Mesenchymal stem cell (in vitro differentiated cells and primary cell): ENCODE results near the gene EPOP.

ENCODE experiments used
- DNase-seq: peaks from one replicate; pipeline ENCODE4 v3.0.0-alpha.2; 2013
- H2AFZ ChIP-seq: one replicate; pipeline ENCODE4 v1.6.1; 2013; ENCODE audit warnings: low read depth, mild to moderate bottlenecking, control low read depth, inconsistent platforms, low read length, moderate library complexity
- H2AK5ac ChIP-seq: 2 replicates; pipeline ENCODE4 v1.6.1; 2013; ENCODE audit warnings: low read length, moderate library complexity, mild to moderate bottlenecking, inconsistent platforms; ENCODE audit not compliant: severe bottlenecking
- H2BK120ac ChIP-seq: one replicate; pipeline ENCODE4 v1.6.1; 2013; ENCODE audit warnings: low read depth, mild to moderate bottlenecking, inconsistent platforms, low read length, moderate library complexity
- H2BK12ac ChIP-seq, 2 experiments: one replicate each; pipeline ENCODE4 v1.6.1; 2013; ENCODE audit warnings: inconsistent platforms in 2 of 2, low read length in 2 of 2, mild to moderate bottlenecking in 2 of 2, moderate library complexity in 2 of 2, control low read depth in 1 of 2
- H2BK15ac ChIP-seq: one replicate; pipeline ENCODE4 v1.6.1; 2013; ENCODE audit warnings: mild to moderate bottlenecking, low read depth, inconsistent platforms; ENCODE audit not compliant: poor library complexity, severe bottlenecking
- H2BK5ac ChIP-seq: 2 replicates; pipeline ENCODE4 v1.6.1; 2013; ENCODE audit warnings: low read depth, mild to moderate bottlenecking, low read length, control low read depth, inconsistent platforms; ENCODE audit not compliant: poor library complexity, severe bottlenecking
- H3K14ac ChIP-seq, 2 experiments: one replicate each; pipeline ENCODE4 v1.6.1; 2013; ENCODE audit warnings: inconsistent platforms in 2 of 2, low read length in 2 of 2, control low read depth in 1 of 2, mild to moderate bottlenecking in 1 of 2, moderate library complexity in 1 of 2
- H3K18ac ChIP-seq, 2 experiments: one replicate each; pipeline ENCODE4 v1.6.1; 2013; ENCODE audit warnings: inconsistent platforms in 2 of 2, low read length in 2 of 2, control low read depth in 1 of 2, low read depth in 1 of 2, mild to moderate bottlenecking in 1 of 2
- H3K23ac ChIP-seq, 2 experiments: one replicate each; pipeline ENCODE4 v1.6.1; 2013; ENCODE audit warnings: inconsistent platforms in 2 of 2, low read length in 2 of 2, mild to moderate bottlenecking in 2 of 2, moderate library complexity in 2 of 2, control low read depth in 1 of 2
- H3K27ac ChIP-seq: 2 replicates; pipeline ENCODE4 v1.5.1; 2013; ENCODE audit warnings: mild to moderate bottlenecking, moderate library complexity, low read length, control low read depth, inconsistent platforms; ENCODE audit not compliant: poor library complexity, severe bottlenecking
- H3K27me3 ChIP-seq, 2 experiments: 2 replicates each; pipeline versions ENCODE4 v1.6.1 to v1.7.0; 2013; ENCODE audit warnings: low read length in 2 of 2, mild to moderate bottlenecking in 2 of 2, moderate library complexity in 2 of 2, control low read depth in 1 of 2, inconsistent platforms in 1 of 2; ENCODE audit not compliant: control insufficient read depth in 1 of 2, insufficient read depth in 1 of 2
- H3K36me3 ChIP-seq, 2 experiments: 2 replicates each; pipeline versions ENCODE4 v1.6.1 to v1.7.0; 2013; ENCODE audit warnings: low read length in 2 of 2, control low read depth in 1 of 2, inconsistent platforms in 1 of 2, low read depth in 1 of 2, mild to moderate bottlenecking in 1 of 2; ENCODE audit not compliant: insufficient read depth in 2 of 2, control insufficient read depth in 1 of 2
- H3K4ac ChIP-seq, 2 experiments: one replicate each; pipeline ENCODE4 v1.6.1; 2013; ENCODE audit warnings: inconsistent platforms in 2 of 2, low read length in 2 of 2, mild to moderate bottlenecking in 2 of 2, moderate library complexity in 2 of 2, control low read depth in 1 of 2, low read depth in 1 of 2
- H3K4me1 ChIP-seq: 2 replicates; pipeline ENCODE4 v1.6.1; 2013; ENCODE audit warnings: low read depth, low read length, control low read depth; ENCODE audit not compliant: control insufficient read depth, insufficient read depth
- H3K4me2 ChIP-seq: 2 replicates; pipeline ENCODE4 v1.6.1; 2013; ENCODE audit warnings: low read length, mild to moderate bottlenecking, inconsistent platforms; ENCODE audit not compliant: poor library complexity, severe bottlenecking
- H3K4me3 ChIP-seq, 2 experiments: 2 replicates each; pipeline versions ENCODE4 v1.5.1 to v1.7.0; 2013; ENCODE audit warnings: low read length in 2 of 2, mild to moderate bottlenecking in 2 of 2, control low read depth in 1 of 2, low read depth in 1 of 2; ENCODE audit not compliant: insufficient read depth in 1 of 2
- H3K79me1 ChIP-seq: replicated peaks from 2 replicates; pipeline ENCODE4 v1.6.1; 2013; ENCODE audit warnings: mild to moderate bottlenecking, control low read depth, low read length, inconsistent platforms; ENCODE audit not compliant: poor library complexity, severe bottlenecking
- H3K9ac ChIP-seq: 2 replicates; pipeline ENCODE4 v1.7.0; 2013; ENCODE audit warnings: mild to moderate bottlenecking, low read length, moderate library complexity
- H3K9me3 ChIP-seq: 2 replicates; pipeline ENCODE4 v1.7.0; 2013; ENCODE audit warnings: mild to moderate bottlenecking, low read length; ENCODE audit not compliant: control insufficient read depth
- H4K8ac ChIP-seq: one replicate; pipeline ENCODE4 v1.6.1; 2013; ENCODE audit warnings: inconsistent platforms, mild to moderate bottlenecking, low read length, moderate library complexity
- H4K91ac ChIP-seq: one replicate; pipeline ENCODE4 v1.6.1; 2013; ENCODE audit warnings: mild to moderate bottlenecking, low read length, inconsistent platforms
- WGBS: methylation state at CpG from one replicate; pipeline ENCODE4 v1.1.7; 2013; ENCODE audit warnings: mixed read lengths; 5-methylcytosine and 5-hydroxymethylcytosine counted together

The EPOP gene

GRCh38 chr17:38667099-38667786 is 7.5 kb downstream of the EPOP start:
- no peak overlapping the region for H2BK15ac ChIP-seq
- H3K4me1 ChIP-seq: peaks cover 4% of the 10 kb centered on the region
- H2AK5ac ChIP-seq: no peak overlapping the region
- no peak overlapping the region for H2BK12ac ChIP-seq
- no peaks in the 10 kb centered on the region for H3K79me1 ChIP-seq
- peak; percentile 75 for DNase-seq
- H3K14ac ChIP-seq: no peak overlapping the region
- H3K27ac ChIP-seq: no peak overlapping the region
- H3K9ac ChIP-seq: no peak overlapping the region
- H3K9me3 ChIP-seq: no peaks in the 10 kb centered on the region
- no peak overlapping the region for H2BK120ac ChIP-seq
- 24% methylated on average over 5 of the region's 7 CpGs for WGBS
- no peaks in the 10 kb centered on the region for H3K36me3 ChIP-seq
- H2BK5ac ChIP-seq: no peak overlapping the region
- no peak overlapping the region for H3K4me3 ChIP-seq
- H4K8ac ChIP-seq: no peak overlapping the region
- H4K91ac ChIP-seq: no peak overlapping the region
- H3K4me2 ChIP-seq: no peak overlapping the region
- H2AFZ ChIP-seq: no peak overlapping the region
- H3K4ac ChIP-seq: no peak overlapping the region
- no peak overlapping the region for H3K18ac ChIP-seq
- no peak overlapping the region for H3K23ac ChIP-seq
- peaks cover 46 to 59% of the 10 kb centered on the region in 2 experiments for H3K27me3 ChIP-seq

DNA sequence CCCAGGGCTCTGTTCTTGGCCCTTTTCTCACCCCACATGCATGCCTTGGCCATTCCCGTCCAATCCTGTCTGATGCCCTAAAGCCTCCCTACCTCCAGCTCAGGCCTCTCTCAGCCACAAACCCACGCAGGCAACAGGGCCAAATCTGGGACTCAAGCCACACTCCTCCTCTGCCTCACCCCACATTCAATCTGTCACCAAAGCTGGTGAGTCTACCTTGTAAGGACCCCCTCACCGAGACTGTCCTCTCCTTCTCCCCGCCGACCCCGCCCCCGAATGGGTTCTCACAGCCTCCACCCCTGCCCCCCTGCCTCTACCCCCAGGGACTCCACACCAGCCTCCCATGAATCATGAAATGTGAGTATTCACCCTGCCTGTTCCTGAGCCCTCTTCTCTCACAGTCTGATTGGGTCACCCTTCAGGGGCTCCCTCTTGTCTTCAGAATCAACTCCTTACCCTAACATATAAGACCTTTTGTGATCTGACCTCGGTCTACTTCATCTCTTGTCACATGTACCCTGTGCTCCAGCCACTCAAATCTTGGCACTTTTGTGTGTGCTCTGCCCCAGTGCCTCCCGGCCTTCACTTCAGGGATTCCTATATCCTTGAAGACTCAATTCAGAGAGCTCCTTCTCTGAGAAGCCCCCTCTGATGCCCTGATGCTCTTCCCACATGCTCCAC is 10.7 kb downstream of the EPOP start:
- Histone ChIP-seq H3K9ac (no peak overlapping the region), H3K4ac (no peak overlapping the region), H3K4me3 (no peak overlapping the region), H3K14ac (no peak overlapping the region), H3K18ac (no peak overlapping the region), H4K91ac (no peak overlapping the region), H2BK5ac (no peak overlapping the region), H2AK5ac (no peak overlapping the region), H2BK15ac (no peak overlapping the region), H4K8ac (no peak overlapping the region), H2AFZ (no peak overlapping the region), H2BK12ac (no peak overlapping the region), H3K36me3 (no peaks in the 10 kb centered on the region), H2BK120ac (no peak overlapping the region), H3K23ac (no peak overlapping the region), H3K9me3 (no peaks in the 10 kb centered on the region), H3K4me2 (no peak overlapping the region), H3K79me1 (no peaks in the 10 kb centered on the region), H3K4me1 (peaks cover 4% of the 10 kb centered on the region), H3K27me3 (peaks cover 36 to 43% of the 10 kb centered on the region in 2 experiments), H3K27ac (no peak overlapping the region)
- WGBS: 80% methylated on average over 9 of the region's 9 CpGs
- DNase-seq: no peak

- Histone ChIP-seq H2AFZ (no peak overlapping the region), H3K27me3 (peaks cover 36 to 43% of the 10 kb centered on the region in 2 experiments), H2AK5ac (no peak overlapping the region), H3K27ac (no peak overlapping the region), H3K4me2 (no peak overlapping the region), H3K9ac (no peak overlapping the region), H2BK15ac (no peak overlapping the region), H3K4me1 (peaks cover 4% of the 10 kb centered on the region), H3K18ac (no peak overlapping the region), H3K4ac (no peak overlapping the region), H2BK12ac (no peak overlapping the region), H2BK5ac (no peak overlapping the region), H3K23ac (no peak overlapping the region), H2BK120ac (no peak overlapping the region), H4K8ac (no peak overlapping the region), H3K4me3 (no peak overlapping the region), H3K36me3 (no peaks in the 10 kb centered on the region), H4K91ac (no peak overlapping the region), H3K79me1 (no peaks in the 10 kb centered on the region), H3K14ac (no peak overlapping the region), H3K9me3 (no peaks in the 10 kb centered on the region)
- 15% methylated on average over 9 of the region's 9 CpGs for WGBS
- peak; percentile 61 for DNase-seq
Observed at GRCh38 chr17:38663125-38663751, 11.5 kb downstream of the EPOP start.
